SKM-1 treated with dmso at 0.1 percent for 144 hours (cell line): ENCODE measurements around the gene PRKD1.
"Not testable (repeated sequence)": the region's sequence is repeated elsewhere in the genome, so short reads cannot be mapped to it uniquely, and the experiment has no call there.

Experiments used
- DNase-seq: peaks from one replicate; lab custom pipeline; 2025; ENCODE audit not compliant: unreplicated experiment; lab: John Stamatoyannopoulos, UW

Gene PRKD1

DNA sequence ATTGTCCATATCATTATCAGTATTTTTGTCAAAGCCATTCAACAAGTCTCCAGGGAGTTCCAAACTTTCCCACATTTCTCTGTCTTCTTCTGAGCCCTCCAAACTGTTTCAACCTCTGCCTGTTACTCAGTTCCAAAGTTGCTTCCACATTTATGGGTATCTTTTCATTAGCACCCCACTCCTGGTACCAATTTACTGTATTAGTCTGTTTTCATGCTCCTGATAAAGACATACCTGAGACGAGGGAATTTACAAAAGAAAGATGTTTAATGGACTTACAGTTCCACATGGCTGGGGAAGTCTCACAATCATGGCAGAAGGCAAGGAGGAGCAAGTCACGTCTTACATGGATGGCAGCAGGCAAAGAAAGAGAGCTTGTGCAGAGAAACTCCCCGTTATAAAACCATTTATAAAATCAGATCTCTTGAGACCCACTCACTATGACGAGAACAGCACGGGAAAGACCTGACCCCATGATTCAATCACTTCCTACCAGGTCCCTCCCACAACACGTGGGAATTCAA lies 87.2 kb downstream of the PRKD1 start:
- not testable (repeated sequence) for DNase-seq

DNA sequence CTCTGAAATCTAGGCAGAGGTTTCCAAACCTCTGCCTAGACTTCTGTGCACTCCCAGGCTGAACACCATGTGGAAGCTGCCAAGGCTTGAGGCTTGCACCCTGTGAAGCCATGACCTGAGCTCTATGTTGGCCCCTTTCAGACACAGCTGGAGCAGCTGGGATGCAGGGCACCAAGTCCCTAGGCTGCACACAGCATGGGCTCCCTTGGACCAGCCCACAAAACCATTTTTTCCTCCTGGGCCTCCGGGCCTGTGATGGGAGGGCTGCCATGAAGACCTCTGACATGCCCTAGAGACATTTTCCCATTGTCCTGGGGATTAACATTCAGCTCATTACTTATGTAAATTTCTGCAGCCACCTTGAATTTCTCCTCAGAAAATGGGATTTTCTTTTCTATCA lies 88.0 kb downstream of the PRKD1 start:
- not testable (repeated sequence) for DNase-seq

DNA sequence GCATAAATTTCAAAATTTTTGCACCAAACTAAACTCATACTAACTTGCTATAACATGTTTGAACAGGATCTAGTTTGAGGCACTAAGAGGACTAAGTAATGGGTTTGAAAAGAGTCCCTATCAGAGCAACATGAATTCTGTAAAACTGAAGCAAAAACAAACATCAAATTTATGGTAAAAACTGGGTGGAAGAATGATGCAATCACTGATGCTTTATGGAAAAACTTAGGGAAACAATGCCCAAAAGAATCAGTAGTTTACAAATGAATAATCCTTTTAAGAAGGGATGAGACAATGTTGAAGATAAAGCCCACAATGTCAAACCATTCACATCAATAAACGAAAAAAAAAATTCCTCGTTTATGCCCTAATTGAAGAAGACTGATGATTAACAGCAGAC lies 88.9 kb downstream of the PRKD1 start:
- DNase-seq = no peak

DNA sequence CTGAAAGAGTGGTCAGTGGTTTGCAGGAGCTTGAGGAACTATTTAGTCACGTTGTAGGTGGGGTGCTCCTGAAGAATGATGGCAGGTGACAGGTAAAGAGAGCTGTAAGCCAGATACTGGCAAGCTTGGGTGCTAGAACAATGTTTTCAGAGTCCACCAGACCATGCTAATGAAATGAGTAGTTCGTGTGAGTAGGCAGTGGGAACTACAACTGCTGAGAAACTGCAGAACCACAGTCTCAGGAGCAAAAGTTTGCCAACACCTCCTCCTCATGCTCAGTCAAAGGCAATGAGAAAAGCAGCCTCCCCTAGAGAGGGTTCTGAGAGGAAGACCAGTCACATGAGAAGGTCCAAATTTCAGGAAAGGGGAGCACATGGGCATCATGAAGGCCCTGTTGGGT lies 91.3 kb downstream of the PRKD1 start:
- DNase-seq = no peak

DNA sequence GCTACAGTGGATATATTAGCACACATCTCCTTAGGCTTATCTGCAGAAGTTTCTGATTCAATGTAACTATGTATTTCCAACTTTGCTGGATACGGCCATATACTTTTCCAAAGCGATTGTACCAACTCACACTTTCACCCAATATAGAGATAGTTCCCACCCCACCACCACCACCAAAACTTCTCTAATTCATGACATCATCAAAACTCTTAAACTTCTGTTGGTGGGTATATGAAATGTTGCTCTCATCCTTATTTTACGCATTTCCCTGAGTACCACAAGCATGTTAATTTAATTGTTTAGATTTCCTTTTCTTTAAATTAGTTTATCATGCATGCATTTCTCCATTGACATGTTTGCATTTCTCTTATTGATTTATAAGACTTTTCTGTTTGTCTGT lies 95.6 kb downstream of the PRKD1 start:
- no peak for DNase-seq

DNA sequence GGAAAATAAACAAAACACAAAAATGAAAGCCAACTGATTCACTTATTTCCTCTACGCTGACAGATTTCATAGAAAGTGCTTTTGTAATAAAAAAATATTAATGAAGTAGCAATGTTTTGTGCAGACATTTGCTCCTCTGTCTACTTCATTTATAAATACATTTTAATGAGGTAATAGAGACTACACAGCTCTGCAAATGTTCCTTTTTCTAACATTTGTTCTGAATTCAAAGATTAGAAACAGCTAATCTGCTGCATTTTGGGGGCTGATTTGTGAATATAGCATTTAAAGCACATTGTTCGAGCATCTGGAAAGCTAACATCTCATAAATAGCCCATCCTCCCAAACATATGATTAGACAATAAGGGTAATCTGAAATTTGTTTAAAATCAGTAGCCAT lies 97.8 kb downstream of the PRKD1 start:
- DNase-seq = no peak

DNA sequence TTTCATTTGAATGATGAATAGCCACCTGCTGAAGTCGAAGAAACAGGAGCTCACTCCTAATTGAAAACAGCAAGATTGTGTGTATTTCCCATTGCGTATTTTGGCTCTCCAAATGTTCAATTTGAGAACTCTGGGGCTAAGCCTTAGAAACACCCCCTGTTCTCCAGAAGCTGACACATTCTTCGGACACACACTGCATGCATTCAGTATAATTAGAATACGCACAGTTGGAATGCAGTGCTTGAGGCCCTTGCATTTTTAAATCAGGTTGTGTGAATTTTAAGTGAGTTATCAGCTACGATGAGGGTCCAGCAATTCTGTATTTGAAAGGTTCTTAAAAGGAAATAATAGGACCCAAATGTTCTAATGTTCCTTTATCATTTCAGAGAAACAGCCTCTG lies 103.8 kb downstream of the PRKD1 start:
- no peak for DNase-seq

DNA sequence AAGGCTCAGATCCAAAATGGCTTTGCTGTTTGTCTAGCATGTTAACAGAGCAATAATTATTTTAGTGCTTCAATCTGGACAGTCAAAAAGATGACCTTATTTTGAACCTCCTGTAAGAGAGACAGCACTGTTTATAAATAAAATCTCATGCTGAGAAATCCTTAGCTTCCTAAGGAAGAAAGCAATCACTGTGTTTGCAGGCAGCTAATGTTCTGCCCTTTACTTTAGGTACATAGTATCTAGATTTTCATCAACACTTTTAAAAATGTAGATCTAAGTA lies 105.3 kb downstream of the PRKD1 start:
- DNase-seq = no peak

DNA sequence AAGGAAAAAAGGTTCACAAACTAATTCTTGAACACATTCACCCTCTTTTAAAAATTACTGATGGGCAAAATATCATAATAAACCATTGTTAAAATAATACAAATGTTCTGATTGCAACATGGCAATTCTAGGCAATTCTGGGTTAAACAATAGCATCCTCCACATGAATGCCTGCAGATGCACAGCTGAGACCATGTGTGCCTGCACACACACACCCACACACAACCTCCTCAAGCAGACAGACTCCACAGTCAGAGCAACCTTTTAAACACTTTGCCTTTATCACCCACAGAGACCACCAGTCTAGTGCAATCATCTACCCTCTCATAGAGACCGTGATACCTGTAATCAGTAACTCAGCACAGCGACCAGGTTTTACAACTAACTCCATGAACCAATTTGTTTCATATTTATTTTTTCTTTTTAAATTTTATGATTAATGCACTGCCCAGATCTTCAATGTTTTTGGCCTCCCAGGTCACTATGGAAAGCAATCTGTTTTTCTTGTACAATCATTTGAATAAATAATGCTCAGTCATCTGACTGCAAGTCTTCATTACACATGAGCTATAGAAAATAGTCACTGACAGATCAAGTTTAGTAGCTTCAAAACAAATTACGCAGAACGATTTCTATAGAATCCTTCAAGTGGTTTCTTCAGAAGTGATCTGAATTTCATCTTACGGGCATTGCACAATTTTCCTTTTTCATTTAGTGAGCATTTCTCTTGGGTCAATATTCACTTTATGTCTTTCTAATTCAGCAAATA lies 105.8 kb downstream of the PRKD1 start:
- no peak for DNase-seq

DNA sequence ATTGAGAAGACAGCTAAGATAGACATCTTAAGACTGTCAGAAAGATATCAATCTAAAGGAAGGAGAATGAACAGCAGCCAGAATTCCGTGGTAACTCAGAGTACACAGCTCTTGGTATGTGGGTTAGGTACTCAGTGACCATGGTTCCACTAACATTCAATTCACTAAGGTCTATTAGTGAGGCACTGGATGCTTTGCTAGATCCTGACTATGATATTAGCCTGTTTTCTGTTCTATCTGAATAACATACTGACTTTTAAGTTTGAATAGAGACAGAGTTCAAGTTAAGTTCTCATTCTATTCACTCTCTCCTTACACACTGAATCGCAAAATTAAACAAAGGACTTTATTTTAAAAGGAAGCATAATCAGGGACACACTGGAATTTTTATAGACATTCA lies 106.4 kb downstream of the PRKD1 start:
- no peak for DNase-seq

DNA sequence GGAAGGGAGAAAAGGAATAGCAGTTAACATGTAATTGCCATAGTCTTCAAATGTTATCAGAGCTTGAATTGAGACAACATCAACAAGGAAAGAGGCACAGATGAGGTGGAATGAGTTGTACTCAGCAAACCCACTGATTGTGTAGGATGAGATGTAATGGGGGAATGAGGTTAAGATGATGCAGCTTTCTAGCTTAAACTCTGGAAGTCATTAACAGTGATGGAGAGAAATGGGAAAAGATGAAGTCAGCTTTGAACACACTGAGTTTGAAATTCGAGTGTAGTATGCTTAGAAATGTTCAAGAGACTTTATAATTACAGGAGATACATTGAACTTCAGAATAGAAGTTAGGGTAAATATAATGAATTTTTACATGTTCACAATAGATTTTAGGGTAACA lies 106.9 kb downstream of the PRKD1 start:
- no peak for DNase-seq

DNA sequence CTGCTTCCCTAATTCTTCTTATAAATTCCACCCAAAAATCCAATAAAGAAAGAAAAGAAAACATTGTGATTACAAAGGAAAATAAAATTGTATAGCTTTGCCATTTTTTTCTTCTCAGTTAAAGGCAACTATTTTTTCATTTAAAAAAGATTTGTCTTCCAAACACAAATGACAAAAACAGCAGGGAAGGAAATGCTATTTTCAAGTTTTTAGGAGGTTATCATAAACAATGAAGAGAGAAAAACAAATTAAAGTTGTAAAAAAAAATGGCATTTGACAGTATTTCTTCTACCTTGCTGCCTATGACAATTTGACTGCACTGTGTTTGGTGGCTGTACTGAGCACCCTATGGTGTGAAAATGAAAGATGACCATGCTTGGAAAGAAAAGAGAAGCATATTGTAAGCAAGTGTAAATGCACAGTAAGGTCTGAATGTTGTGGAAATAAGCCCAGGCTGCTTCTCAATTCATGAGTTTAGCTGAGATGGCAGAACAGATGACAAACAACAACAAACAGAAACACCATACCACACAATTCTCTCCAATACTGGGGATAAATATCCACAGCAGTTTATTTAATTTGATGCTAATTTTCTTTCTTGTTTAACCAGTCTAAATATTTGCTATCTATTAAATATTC lies 109.8 kb downstream of the PRKD1 start:
- no peak for DNase-seq

DNA sequence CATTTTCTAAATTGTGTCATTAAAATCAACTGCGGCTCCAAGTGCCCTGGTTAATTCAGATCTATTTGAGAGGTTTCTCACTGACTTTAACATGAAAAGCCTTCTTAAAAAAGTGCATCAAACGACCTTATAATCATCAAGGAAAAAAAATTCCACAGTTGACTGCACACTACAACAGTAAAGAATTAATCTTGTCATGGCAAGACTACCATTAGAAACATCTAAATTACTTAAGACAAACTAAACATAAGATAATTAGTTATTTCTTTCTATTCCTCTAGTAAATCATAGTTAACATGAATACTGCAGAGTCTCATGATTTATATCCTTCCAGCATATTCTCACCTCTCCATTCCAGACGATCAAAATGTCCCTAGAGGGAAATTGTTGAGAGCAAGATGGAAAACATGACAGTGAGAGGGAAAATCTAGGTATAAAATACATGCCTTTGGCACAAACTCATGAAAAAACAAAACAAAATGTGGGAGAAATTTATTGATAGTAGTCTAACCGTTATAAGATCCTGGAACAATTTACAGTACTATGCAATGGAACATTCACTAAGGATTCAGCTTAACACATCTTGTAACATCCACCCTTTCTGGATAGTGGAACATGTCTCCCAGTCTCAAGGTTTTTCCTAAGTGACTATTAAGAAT lies 112.5 kb downstream of the PRKD1 start:
- no peak for DNase-seq

DNA sequence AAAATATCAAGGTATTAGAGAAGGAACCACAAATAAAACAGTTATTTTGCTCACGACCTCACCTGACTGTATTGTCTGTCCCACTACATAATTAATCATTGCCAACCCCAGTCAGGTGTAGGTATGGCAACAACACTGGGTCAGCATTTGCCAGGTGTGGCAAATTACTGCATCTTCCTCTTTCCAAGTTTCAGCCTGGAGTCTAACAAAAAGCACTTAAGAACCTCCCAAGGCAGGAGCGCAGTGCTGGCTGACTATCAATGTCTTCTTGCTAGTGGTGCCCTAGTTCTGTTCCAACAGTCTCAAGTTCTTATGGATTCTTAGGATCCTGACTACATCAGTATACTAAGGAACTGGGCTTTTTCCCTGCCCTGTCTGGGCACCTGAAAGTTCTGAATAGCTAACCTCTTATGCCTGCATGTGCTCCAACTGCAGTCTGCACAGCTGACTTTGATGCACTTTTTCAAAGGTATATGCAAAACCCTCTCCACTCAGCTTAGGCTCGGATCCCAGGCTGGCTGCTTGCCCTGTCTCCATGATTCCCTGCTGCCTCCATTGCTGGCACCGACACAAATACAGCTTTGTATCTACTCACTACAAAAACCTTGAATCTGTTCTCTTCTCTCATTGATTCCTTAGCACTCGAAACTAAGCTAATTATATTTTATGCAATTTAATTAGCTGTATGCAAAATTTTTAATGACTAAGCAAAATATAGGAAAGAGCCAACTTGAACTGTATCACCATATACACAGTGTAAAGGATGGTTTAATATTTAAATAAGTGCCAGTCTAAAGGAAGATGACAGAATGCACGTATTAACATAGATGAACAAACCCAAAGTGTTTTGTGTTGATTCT lies 113.3 kb downstream of the PRKD1 start:
- no peak for DNase-seq

DNA sequence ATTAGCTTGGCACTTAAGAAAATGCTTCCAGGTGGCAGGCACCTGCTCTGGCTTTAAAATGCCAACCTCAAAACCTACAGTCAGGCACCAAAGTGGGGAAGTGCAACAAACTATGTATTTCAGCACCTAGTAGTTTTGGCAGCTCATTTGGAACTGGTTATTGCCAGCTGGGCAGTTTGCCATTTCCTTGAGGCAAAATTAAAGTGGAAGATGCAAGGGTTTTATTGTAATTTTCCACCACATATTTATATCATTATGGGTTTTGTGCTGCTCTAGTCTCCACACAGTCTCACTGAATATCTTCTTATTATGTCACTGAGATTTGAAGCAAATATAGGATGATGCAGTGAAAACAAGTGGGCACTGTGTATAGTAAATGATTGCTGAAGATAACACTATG lies 117.0 kb downstream of the PRKD1 start:
- DNase-seq = no peak

DNA sequence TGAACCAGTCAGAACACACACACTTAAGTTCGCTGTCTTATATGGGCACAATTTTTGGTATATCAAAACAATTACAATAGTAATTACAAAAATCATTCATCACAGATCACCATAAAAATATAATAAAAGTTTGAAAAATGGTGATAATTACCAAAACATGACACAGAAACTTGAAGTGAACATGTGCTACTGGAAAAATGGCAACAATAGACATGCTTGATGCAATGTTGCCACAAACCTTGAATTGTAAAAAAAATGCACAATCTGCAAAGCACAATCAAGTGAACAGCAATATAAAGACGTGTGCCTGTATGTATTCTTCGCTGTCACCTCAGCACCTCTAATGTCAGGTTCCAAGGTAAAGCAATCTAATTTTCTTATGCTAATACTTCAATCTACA lies 117.6 kb downstream of the PRKD1 start:
- DNase-seq = no peak

DNA sequence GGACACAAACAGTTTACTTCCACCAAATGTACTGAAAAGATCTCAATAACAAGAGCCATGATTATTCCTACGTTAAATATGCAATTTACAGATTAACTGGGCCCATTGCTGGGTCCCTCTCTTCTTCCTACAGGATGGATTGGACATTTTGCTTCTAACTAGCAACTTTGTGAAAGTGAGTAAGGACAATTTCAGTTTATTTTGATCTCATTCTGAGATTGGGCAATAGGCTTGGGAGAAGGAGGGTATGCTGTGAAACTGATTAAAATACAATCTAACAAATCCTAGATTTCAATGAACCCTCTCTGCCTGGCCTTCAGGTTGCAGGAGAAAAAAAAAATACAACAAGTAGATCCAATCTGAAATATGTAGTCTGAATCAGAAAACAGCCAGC lies 121.5 kb downstream of the PRKD1 start:
- DNase-seq = no peak

DNA sequence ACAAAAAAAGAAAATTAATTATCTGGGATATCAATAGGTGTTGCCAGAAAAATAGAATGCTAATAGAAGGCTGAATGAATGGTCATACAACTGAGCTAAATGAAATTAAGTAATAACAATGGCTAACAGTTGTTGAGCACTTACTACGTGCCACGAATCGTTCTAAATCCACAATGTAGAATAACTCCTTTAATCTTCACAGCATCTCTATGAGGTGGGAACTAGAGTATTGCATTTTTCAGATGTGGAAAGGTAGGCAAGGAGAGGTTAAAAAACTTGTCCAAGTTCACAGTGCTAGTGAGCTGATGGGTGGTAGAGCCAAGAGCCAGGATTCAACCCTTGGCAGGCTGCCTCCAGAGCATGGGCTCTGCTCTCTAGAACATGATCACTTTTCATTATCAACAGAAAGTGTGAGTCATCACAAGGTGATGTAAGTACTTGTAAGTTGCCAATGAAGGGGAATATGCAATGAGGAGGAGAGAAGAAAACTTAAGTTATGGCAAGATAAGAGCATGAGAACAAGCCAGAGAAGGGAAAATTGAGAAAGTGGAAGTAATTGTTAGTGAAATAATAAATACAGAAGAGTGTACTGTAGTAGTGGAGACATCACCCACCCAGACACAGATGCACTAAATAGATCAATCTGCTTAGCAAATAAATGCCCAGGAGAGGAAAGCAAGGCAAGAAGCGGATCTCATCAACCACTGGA lies 122.1 kb downstream of the PRKD1 start:
- DNase-seq = no peak

DNA sequence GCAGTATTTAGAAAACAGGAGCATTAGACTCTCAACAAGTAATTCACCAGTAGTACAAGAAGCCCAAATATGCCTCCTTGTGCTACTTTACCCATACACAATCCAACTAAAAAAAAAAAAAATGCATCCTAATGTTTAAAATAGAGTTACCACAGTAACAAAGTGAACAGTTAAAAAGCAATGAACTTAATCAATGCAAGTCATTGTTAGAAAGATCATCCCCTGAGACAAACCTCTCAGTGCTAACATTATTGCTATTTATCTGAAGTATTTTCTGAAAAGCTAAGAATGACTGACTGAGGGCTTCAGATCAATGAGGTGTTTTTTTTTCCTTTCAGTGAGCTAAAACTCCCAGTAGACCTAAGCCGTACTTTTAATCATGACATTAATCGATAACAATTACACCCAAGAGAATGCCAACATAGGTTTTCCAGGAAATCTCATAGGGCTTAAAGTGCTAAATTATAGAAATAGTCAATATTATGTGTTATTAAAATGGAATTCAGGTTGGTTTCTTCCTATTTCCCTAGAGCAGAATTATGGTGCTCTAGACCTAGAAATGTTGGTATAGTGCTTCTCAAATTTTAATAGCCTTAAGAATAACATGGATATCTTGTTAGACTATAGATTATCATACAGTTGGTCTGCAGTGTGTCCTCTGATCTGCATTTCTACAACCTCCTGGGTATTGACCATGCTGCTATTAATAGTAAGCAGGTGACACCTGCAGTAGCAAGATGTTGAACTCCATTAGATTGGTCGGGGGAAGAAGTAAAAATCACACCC lies 123.0 kb downstream of the PRKD1 start:
- no peak for DNase-seq

DNA sequence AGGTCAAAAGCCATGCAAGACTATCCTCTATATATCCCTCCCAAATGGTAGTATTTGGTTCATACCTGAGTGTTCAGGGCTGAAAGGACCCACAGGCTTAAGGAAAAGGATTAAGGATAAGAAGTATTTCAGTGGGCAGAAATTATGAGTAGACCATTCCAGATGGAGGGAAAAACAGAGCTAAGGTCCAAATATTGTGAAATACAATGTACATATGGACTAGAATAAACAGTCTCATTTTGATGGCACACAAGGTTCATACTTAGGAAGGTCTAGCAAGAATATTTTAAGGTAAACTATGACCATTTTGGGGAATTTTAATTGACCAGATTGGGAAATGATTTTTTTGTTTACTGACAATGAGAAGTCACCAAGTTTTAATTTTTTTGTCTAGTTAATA lies 124.6 kb downstream of the PRKD1 start:
- DNase-seq = no peak
